Stimulated activated CD4-positive, alpha-beta T cell treated with anti-CD3 and anti-CD28 coated beads, Interleukin-12 subunit alpha, Interleukin-12 subunit beta, amount 100 ng/mL, for 24 hours (primary cell): Measurements from ENCODE around the gene EPC1.
"Not testable (repeated sequence)": the region's sequence is repeated elsewhere in the genome, so short reads cannot be mapped to it uniquely, and the experiment has no call there.

Experiments
- DNase-seq, 2 experiments: peaks; one replicate each; pipeline ENCODE4 v3.0.0-alpha.2; 2020; ENCODE audit warnings: low read depth in 2 of 2

EPC1 gene

DNA sequence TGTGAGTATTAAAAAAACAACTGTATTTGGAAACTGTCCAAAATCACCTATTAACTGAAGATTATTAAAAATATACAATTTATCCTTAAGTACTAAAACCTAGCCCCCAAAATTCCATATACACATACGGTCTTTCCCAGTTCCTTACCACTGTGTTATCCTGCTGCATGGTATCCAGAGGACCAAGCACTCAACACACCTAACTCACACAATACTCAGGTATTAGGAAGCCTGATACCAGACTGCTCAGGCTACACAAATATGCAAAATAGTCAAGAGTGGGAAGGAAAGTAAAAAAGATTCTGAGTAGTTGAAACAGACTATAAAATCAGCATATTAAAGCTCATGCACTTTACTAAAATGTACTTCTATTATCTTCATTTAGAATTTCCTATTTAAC is 67.2 kb downstream of the EPC1 start:
- no peak for DNase-seq

DNA sequence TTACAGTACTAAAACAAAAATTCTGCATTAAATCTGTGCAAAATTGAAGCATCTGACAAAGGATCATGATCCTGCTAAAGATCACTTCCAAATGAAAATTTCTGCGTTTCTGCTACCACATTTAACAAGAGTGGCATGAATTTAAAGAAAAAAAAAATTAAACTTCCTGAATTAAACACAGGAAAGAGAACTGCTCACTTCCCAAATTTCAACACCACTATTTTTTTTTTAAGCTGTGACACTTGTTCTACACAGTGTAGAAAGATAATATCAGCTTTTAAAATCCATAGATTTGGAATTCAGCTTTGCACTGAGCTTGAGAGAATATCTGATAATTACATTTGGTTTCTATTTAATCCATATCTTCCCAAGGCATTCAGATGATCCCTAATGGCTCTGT is 73.6 kb downstream of the EPC1 start:
- DNase-seq: no peak

DNA sequence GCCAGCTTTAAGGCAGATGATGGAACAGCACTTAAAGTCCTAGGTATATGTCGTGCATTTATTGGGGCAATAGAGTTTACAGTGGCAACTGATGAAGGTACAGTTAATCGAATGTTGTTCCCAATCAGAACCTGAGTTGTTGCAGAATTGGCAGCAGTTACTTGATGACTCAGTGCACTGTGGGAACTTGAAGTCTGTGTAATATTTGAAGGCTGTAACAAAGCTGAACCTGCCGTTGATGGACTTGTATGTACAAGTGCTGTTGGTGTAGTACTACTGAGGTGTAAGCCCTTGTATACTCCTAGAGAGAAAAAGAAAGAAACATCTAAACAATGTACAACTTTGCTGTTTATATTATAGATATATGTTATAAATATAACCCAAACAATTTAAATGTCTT is 75.3 kb downstream of the EPC1 start:
- DNase-seq: no peak

DNA sequence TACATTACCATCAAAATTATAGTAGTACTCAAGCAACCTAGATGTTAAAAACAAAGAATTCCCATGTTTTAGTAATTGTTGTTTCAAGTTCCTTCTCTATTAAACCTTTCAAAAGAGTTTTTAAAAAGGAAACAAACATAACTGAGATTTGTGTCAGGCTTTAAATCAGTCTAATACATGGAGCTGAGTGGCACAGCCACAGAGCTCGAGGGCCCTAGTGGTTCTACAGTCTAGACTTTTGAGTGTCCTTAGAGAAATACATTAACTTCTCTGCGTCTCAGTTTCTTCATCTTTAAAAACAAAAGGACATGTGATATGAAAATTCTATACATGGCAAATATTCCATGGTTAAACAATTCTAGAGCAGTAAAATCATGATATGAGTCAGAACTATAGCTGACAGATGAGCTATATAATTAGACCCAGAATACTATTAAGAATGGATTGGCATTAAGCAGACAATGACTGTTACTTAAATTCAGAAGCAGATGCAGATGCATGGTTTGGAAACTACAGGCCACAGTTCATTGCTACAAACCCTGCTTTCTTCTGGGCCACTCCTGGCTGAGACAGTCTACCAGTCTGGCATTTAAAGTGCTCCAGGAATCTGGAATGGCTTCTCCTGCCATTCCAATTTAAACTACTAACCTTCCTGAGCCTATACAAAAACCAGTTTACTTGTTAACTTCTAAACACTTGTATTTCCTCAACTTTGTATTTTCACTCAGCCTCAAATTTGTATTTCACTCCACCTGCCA is 77.4 kb downstream of the EPC1 start:
- DNase-seq: no peak

DNA sequence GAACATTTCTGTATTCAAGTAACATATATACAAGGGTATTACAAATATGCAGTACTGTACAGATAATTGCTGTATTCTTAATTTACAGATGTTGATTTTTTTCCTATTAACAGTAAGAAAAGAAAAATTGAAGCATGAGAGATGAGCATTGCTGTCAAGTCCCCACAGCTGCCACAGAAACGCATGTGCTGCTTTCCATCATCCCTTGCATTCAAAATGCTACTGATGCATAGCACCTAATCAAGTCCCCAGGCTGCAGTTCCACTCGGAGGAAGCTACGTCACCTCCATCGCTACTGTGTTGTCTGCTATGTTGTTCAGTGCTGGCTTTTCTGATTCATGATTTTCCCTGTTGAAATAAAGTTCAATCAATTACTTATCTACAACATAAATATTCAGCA is 78.2 kb downstream of the EPC1 start:
- DNase-seq: no peak

DNA sequence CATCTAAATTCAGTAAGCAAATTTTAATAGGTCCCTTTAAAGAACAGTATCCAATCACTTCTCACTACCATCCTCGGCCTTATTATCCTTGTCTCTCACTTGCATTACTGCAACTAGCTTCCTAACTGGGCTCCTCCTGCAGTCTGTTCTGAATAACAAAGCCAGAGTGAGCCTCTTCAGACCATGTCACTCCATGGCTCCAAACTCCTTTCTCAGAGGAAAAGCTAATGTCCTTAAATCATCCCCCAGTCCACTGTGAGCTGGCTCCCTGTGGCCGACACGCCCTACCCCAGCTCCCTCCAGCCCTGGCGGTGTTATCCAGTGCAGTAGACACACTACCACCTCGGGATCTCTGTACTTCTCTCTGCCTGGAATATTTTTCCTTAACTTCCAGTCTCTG is 80.0 kb downstream of the EPC1 start:
- no peak for DNase-seq

DNA sequence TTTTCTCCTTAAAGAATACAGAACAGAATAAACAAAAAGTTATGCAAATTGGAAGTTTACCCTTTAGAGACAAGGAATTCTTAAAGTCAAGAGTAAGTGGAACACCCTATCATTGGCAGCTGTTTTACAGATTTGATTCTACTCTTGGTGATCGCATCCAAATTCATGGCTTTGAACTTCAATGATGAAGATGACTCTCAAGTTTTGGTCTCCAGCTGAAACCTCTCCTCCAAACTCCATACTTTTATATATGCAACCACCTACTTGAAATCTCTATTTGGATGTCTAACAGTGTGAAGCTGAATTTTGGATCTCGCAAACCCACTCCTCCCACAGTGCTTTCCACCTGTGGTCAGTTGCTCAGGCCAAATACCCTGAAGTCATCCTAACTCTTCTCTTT is 80.4 kb downstream of the EPC1 start:
- DNase-seq: no peak

DNA sequence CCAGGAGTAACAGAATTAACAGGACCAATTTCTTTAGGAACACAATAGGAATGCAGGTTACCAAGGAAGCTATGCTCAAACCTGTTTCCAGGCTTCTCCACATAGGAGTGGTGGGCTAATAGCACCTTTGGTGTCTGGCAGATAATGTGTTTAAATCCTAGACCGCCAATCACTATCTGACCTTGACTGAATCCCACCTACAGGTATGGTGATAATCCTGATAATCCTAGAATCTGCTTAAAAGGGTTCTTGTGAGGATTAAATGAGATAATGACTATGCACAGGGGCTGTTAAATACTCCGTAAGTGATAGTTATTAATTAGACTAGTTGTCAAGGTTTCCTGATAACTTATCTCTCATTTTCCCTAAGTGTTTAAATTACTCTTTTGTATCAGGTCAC is 81.2 kb downstream of the EPC1 start:
- DNase-seq: no peak

DNA sequence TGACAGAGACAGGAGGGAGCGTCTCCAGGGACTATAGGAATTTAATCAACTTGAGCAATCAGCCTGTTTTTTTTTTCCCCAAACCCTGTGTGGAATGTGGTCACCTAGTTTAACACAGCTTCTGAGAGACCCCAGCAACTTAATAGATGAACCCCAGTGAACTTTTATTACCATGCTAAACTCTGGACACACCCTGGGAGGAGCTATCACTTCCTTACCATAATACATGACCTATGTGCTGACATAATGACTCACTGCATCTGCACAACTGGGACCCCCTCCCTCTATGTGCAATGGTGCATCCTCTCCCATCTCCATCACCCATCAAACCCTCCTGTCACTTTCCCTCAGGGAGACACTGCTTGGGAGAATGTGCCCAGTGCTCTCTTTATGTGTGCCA is 83.7 kb downstream of the EPC1 start:
- DNase-seq: no peak

DNA sequence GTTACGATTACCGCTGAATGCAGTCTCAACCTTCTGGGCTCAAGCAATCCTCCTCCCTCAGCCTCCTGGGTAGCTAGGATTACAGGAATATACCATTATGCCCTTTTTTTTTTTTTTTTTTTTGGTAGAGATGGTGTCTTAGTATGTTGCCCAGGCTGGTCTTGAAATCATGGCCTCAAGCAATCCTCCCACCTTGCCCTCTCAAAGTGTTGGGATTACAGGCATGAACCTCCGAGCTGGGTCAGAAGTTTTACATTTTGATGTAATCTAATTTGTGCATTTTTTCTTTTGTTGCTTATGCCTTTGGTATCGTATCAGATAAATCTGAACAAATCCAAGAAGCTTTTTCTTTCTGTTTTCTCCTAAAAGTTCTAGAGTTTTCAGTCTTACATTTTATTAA is 87.4 kb downstream of the EPC1 start:
- DNase-seq: no peak

DNA sequence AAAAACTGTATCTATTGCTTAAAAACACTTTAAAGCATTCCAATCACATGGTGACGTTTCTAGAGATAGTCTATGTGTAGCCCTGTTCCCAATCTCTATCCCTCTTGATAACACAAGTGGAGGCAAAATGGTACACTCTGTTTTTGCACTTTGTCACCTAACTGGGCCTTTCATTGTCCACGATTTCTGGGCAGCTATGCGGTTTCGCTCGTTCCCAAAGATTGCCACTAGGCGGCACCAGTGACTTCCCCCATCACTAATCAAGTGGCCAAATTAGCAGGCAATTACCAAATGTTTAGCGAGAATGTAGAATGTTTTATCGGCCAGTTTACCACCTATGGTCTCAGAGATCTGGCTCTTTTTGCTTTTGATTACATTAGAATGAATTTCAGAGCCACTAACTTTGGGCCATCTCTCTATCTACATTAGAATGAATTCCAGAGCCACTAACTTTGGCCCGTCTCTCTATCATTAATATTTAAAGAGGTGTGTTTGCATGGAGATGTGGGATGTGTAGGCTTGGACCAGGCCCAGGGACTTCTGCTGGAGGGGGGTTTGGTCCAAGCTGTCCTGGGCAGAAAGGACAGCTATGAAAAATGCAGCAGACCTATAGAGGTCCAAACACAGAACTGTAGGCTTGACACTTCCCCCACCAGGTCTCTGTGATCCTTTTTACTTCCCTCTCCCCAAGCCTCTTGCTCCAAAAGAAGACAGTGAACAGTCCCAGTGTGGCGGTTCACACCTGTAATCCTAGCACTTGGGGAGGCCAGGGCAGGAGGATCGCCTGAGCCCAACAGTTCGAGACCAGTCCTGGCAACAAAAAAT is 90.1 kb downstream of the EPC1 start:
- DNase-seq: peak; percentile 34 to 56

DNA sequence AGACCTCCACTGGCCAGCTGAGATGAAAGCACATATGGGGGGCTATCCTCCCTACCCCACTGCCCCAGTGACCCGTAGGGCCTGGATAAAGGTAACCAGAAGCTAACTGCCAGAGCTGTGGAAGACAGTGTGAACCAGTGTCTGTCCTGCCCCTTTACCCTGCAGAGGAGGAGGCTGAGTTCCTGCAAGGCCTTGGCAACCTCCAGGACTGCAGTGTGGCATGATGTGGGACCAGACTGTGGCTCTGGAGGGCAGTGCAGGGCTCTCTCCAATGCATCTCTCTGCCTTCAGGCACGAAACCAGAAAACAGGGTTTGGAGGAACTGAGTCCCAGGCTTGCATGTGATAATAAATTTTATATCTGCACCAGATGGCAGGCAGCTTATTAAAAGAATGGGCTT is 93.1 kb downstream of the EPC1 start:
- DNase-seq: no peak

DNA sequence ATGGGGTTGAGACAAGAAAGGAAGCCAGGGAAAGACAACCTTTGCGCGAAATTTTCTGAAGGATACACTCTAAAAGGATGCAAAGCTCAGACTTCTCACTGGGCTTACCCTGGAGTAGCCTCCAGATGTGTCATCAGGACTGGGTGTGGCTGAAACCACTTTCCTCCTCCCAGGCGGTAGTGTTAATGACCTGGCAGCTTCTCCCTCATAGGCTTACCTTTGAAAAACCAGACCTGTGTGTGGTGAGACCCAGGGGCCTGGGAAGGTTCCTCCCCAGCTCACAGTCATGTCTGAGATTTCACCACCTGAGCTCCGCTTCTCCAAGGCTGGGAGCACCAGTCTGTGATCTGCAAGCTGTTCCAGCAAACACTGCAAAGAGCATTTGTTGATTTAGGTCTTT is 93.7 kb downstream of the EPC1 start:
- no peak for DNase-seq

DNA sequence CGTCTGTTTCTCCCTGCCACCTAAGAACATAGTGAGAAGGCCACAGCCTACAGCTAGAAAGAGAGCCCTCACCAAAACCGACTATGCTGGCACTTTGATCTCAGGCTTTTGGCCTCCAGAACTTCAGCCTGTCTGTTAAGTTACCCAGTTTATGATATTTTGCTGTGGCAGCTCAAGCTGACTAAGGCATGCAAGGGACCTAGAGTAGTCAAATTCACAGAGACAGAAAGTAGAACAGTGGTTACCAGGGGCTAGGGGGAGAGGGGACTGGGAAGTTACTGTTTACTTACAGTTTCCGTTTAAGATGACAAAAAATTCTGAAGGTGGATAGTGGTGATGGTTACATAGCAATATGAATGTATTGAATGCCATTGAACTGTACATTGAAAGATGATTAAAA is 96.5 kb downstream of the EPC1 start:
- DNase-seq: not testable (repeated sequence)

DNA sequence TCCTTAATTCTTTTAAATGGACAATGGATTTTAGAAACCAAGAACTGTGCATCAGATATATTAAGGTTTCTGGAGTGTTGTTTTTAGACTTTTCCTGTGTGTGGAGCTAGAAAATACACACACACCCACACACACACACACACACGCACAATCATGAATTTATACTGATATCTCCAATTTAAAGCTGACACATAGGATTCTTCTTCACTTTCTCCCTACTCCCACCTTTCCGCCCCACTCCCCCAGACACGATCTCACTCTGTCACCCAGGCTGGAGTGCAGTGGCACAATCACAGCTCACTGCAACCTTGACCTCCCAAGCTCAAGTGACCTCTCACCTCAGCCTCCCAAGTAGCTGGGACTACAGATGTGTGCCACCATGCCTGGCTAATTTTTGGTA is 100.3 kb downstream of the EPC1 start:
- no peak for DNase-seq

DNA sequence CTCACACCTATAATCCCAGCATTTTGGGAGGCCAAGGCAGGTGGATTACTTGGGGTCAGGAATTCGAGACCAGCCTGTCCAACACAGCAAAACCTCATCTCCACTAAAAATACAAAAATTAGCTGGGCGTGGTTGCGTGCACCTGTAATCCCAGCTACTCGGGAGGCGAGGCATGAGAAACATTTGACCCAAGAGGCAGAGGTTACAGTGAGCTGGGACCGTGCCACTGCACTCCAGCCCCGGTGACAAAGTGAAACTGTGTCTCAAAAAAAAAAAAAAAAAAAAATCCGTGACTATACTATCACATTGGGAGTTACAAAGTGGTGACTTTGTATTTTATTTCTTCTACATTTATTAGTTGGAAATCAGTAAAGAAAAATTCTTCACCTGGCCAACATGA is 101.2 kb downstream of the EPC1 start:
- no peak for DNase-seq

DNA sequence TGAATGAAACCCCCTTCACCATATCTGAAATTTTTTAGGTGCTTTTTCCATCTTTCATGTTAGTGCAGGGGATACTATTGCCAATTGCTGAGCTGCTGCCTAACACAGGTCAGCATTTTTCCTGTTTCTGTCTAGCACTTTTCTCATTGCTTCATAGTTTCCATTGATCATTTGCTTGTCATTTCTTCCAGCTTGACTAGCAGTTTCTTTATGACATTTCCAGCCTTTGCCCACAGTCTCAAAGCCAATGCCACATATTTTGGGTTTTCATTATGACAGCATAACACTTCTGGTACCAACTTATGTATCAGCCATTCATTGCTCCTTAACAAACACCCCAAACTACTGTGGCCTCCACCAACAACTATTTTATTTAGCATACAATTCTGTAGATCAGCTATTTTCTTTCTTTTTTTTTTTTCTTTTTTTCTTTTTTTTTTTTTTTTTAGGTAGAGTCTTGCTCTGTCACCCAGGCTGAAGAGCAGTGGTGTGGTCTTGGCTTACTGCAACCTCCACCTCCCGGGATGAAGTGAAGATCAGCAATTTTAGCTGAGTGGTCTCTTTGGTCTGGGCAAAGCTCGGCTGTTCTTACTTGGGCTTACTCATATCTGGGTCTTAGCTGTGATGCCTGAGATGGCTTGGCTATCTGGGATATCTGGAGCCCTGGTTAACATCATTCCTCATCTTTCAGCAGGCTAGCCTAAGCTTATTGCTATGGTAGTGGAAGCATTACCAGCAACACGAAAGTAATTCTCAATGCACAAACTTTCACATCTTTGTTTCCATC is 102.3 kb downstream of the EPC1 start:
- no peak for DNase-seq

DNA sequence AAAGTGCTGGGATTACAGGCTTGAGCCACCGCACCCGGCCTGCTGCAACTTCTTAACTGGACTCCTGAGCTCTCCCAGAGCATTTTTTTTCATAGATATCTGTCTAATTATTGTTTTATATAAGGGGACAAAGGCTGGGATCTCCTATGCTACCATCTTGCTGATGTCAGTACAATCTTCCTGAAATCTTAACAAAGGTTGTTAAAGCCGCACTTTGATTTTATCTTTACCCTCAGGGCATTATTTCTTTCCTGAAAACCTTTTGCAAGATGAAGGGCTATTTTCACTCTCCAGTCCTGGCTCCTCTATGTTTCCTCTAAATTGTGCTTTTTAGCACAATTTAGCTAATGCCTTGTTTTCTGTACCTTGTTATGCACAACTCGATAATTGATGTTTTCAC is 102.9 kb downstream of the EPC1 start:
- DNase-seq: no peak

DNA sequence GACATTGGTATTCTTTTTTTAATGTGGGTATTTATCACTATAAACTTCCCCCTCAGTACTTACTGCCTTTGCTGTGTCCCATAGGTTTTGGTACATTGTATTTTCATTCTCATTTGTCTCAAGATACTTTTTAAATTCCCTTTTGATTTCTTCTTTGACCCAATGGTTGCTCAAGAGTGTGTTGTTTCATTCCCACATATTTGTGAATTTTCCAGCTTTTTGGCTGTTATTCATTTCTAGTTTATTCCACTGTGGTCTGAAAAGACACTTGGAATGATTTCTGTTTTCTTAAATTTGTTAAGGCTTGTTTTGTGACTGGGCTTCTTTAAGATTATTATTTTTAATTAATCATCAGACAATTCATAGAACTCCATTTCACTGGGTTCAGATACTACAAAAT is 105.0 kb downstream of the EPC1 start:
- DNase-seq: no peak

DNA sequence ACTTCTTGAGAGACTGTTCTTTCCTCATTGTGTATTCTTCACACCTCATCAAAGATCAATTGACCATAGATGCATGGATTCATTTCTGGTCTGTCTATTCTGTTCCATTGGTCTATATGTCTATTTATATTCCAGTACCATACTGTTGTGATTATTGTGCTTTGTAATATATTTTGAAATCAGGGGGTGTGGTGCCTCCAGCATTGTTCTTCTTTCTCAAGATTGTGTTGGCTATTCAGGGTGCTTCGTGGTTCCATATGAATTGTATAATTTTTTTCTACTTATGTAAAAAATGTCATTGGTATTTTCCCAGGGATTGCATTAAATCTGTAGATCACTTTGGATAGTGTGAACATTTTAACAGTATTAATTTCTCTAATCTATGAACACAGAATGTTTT is 106.5 kb downstream of the EPC1 start:
- DNase-seq: no peak

DNA sequence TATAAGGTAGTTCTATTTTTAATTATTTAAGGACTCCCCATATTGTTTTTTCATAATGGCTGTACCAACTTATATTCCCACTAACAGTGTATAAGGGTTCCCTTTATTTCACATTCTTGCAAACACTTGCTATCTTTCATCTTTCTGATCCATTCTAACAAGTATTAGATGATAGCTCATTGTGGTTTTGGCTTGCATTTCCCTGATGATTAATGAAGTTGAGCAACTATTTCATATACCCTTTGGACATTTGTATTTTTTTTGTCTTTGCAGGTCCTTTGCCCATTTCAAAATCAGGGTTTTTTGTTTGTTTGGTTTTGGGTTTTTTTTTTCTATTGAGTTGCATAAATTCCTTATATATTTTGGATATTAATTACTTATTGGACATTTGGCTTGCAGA is 107.2 kb downstream of the EPC1 start:
- no peak for DNase-seq

DNA sequence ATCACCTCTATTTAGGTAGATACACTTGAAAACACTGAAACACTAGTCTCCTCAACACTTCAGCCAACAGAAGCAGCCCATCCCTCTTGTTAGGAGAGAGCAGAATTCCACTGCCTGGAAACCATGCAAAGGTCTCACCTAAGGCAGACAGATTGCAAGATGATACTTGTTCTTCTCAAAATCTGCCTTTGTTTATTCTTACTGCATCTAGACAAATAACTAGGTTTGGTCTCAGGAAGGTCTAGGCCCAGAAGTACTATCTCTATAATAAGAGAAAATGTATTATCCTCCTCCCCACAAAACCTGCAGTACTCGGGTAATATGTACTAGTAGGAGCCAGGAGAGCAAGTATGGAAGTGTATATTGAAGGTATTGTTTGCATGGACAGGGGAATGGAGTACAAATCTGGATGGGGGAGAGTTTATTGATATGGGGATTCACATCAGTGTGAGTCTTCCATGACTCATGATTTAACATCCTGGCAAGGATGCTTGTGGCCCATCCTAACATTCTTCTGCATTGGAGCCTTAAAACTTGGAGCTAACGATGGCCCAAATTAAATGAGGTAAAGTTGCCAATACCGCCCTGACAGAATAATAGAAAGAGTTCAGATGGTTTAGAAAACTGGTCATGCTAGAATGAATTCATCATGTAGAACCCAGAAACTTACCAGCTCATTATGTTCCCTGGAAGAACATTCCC is 109.2 kb downstream of the EPC1 start:
- DNase-seq: no peak
